HG02884 (cell line): ENCODE results near the gene RBMS1.
"Not testable (repeated sequence)": the region's sequence is repeated elsewhere in the genome, so short reads cannot be mapped to it uniquely, and the experiment has no call there.

ENCODE experiments used
- ATAC-seq: cut with Tn5 transposase; IDR thresholded peaks from one replicate; pipeline ENCODE4 v1.9.1; 2021; ENCODE audit warnings: mild to moderate bottlenecking, moderate library complexity; ENCODE audit not compliant: unreplicated experiment

The RBMS1 gene

GRCh38 chr2:160367139-160367538, 126.5 kb downstream of the RBMS1 start:
- not testable (repeated sequence) for ATAC-seq

- no peak for ATAC-seq
Observed at GRCh38 chr2:160366474-160366873, 127.1 kb downstream of the RBMS1 start.

- ATAC-seq, result no peak
Observed at GRCh38 chr2:160365716-160366367, 127.8 kb downstream of the RBMS1 start.

GRCh38 chr2:160364364-160364763, 129.2 kb downstream of the RBMS1 start:
- ATAC-seq, result no peak

- no peak for ATAC-seq
Observed at GRCh38 chr2:160363961-160364360, 129.6 kb downstream of the RBMS1 start.

- no peak for ATAC-seq
Observed at GRCh38 chr2:160363055-160363454, 130.6 kb downstream of the RBMS1 start.

GRCh38 chr2:160362541-160362940, 131.1 kb downstream of the RBMS1 start:
- no peak for ATAC-seq

GRCh38 chr2:160362018-160362417, 131.6 kb downstream of the RBMS1 start:
- ATAC-seq, result no peak

GRCh38 chr2:160360089-160360757, 133.4 kb downstream of the RBMS1 start:
- no peak for ATAC-seq

- no peak for ATAC-seq
Observed at GRCh38 chr2:160358046-160358445, 135.6 kb downstream of the RBMS1 start.

GRCh38 chr2:160356485-160356884, 137.1 kb downstream of the RBMS1 start:
- ATAC-seq, result no peak

GRCh38 chr2:160355080-160355479, 138.5 kb downstream of the RBMS1 start:
- no peak for ATAC-seq

- ATAC-seq, result no peak
Observed at GRCh38 chr2:160354677-160355076, 138.9 kb downstream of the RBMS1 start.

GRCh38 chr2:160353813-160354212, 139.8 kb downstream of the RBMS1 start:
- no peak for ATAC-seq

GRCh38 chr2:160353166-160353565, 140.4 kb downstream of the RBMS1 start:
- ATAC-seq, result no peak

GRCh38 chr2:160352500-160352899, 141.1 kb downstream of the RBMS1 start:
- no peak for ATAC-seq

GRCh38 chr2:160351956-160352355, 141.7 kb downstream of the RBMS1 start:
- no peak for ATAC-seq

- no peak for ATAC-seq
Observed at GRCh38 chr2:160349306-160349705, 144.3 kb downstream of the RBMS1 start.

- ATAC-seq, result no peak
Observed at GRCh38 chr2:160347269-160347863, 146.2 kb downstream of the RBMS1 start.

GRCh38 chr2:160345071-160345764, 148.4 kb downstream of the RBMS1 start:
- ATAC-seq, result no peak

GRCh38 chr2:160343404-160343803, 150.2 kb downstream of the RBMS1 start:
- ATAC-seq, result no peak

- ATAC-seq, result no peak
Observed at GRCh38 chr2:160339726-160340125, 153.9 kb downstream of the RBMS1 start.
